H9 (cell line): ENCODE data around the gene NEBL. TPM values are rescaled to one million over a fixed set of nuclear protein-coding genes. Genes with fewer than 3 reads are reported as not detected.

Experiments
- DNase-seq: peaks from one replicate; pipeline ENCODE4 v3.0.0-alpha.2; 2017
- H2AFZ ChIP-seq: one replicate; pipeline ENCODE4 v1.6.1; 2013; ENCODE audit warnings: mild to moderate bottlenecking, low read length, control low read depth, moderate library complexity
- H2AK5ac ChIP-seq: 2 replicates; pipeline ENCODE4 v1.6.1; 2013; ENCODE audit warnings: low read length, control low read depth, mixed read lengths; ENCODE audit not compliant: insufficient read length
- H2BK120ac ChIP-seq: one replicate; pipeline ENCODE4 v1.6.1; 2013; ENCODE audit warnings: low read depth, mild to moderate bottlenecking, low read length, control low read depth, inconsistent platforms; ENCODE audit not compliant: poor library complexity, severe bottlenecking
- H2BK12ac ChIP-seq: 2 replicates; pipeline ENCODE4 v1.6.1; 2013; ENCODE audit warnings: low read length, control low read depth, mixed read lengths, low read depth; ENCODE audit not compliant: insufficient read length
- H2BK15ac ChIP-seq: 2 replicates; pipeline ENCODE4 v1.6.1; 2013; ENCODE audit warnings: low read depth, low read length, control low read depth
- H2BK20ac ChIP-seq: one replicate; pipeline ENCODE4 v1.6.1; 2013; ENCODE audit warnings: low read depth, mild to moderate bottlenecking, low read length, control low read depth, inconsistent platforms; ENCODE audit not compliant: poor library complexity, severe bottlenecking
- H2BK5ac ChIP-seq: 2 replicates; pipeline ENCODE4 v1.6.1; 2013; ENCODE audit warnings: low read length, control low read depth, mixed read lengths; ENCODE audit not compliant: insufficient read length
- H3K14ac ChIP-seq: 2 replicates; pipeline ENCODE4 v1.6.1; 2013; ENCODE audit warnings: low read length, control low read depth; ENCODE audit not compliant: insufficient read depth
- H3K18ac ChIP-seq: 2 replicates; pipeline ENCODE4 v1.6.1; 2013; ENCODE audit warnings: low read depth, mild to moderate bottlenecking, mixed read lengths, low read length, control low read depth; ENCODE audit not compliant: insufficient read length
- H3K23ac ChIP-seq: 2 replicates; pipeline ENCODE4 v1.6.1; 2013; ENCODE audit warnings: low read length, control low read depth, mixed read lengths, low read depth; ENCODE audit not compliant: insufficient read length
- H3K23me2 ChIP-seq: 2 replicates; pipeline ENCODE4 v1.6.1; 2013; ENCODE audit warnings: low read depth, mild to moderate bottlenecking, mixed read lengths, low read length, control low read depth; ENCODE audit not compliant: insufficient read length, poor library complexity, severe bottlenecking
- H3K27ac ChIP-seq: 2 replicates; pipeline ENCODE4 v1.5.1; 2013; ENCODE audit warnings: low read length, control low read depth, mixed read lengths, low read depth; ENCODE audit not compliant: insufficient read length
- H3K27me3 ChIP-seq: 2 replicates; pipeline ENCODE4 v1.6.1; 2013; ENCODE audit warnings: low read length, control low read depth, inconsistent platforms; ENCODE audit not compliant: insufficient read depth
- H3K4ac ChIP-seq: 2 replicates; pipeline ENCODE4 v1.6.1; 2013; ENCODE audit warnings: low read depth, mild to moderate bottlenecking, control low read depth, inconsistent platforms, low read length, moderate library complexity
- H3K4me1 ChIP-seq: 2 replicates; pipeline ENCODE4 v1.6.1; 2013; ENCODE audit warnings: low read length, control low read depth, inconsistent platforms; ENCODE audit not compliant: insufficient read depth
- H3K4me2 ChIP-seq: 2 replicates; pipeline ENCODE4 v1.6.1; 2013; ENCODE audit warnings: low read length, control low read depth, mixed read lengths; ENCODE audit not compliant: insufficient read length, insufficient read depth
- H3K56ac ChIP-seq: 2 replicates; pipeline ENCODE4 v1.6.1; 2013; ENCODE audit warnings: low read depth, mild to moderate bottlenecking, mixed read lengths, low read length, control low read depth; ENCODE audit not compliant: insufficient read length
- H3K79me1 ChIP-seq: 2 replicates; pipeline ENCODE4 v1.6.1; 2013; ENCODE audit warnings: low read depth, mild to moderate bottlenecking, moderate library complexity, low read length, control low read depth, inconsistent platforms; ENCODE audit not compliant: insufficient read depth, poor library complexity, severe bottlenecking
- H3K79me2 ChIP-seq: 2 replicates; pipeline ENCODE4 v1.6.1; 2013; ENCODE audit warnings: low read length, control low read depth, inconsistent platforms; ENCODE audit not compliant: insufficient read depth
- H3K9ac ChIP-seq: 2 replicates; pipeline ENCODE4 v1.6.1; 2013; ENCODE audit warnings: low read length, control low read depth, mixed read lengths; ENCODE audit not compliant: insufficient read length; ENCODE audit errors: extremely low read depth
- H3K9me3 ChIP-seq: one replicate; pipeline ENCODE4 v1.6.1; 2013; ENCODE audit warnings: low read depth, low read length, inconsistent platforms; ENCODE audit not compliant: control insufficient read depth
- H3T11ph ChIP-seq: one replicate; pipeline ENCODE4 v1.6.1; 2013; ENCODE audit warnings: mild to moderate bottlenecking, low read length, control low read depth, inconsistent platforms
- H4K20me1 ChIP-seq: one replicate; pipeline ENCODE4 v1.6.1; 2013; ENCODE audit not compliant: control insufficient read depth, insufficient read length, insufficient read depth
- H4K5ac ChIP-seq: 2 replicates; pipeline ENCODE4 v1.6.1; 2013; ENCODE audit warnings: low read depth, mild to moderate bottlenecking, mixed read lengths, low read length, control low read depth; ENCODE audit not compliant: insufficient read length
- H4K8ac ChIP-seq: replicated peaks from 2 replicates; pipeline ENCODE4 v1.6.1; 2013; ENCODE audit warnings: low read length, control low read depth, mixed read lengths, low read depth; ENCODE audit not compliant: insufficient read length
- H4K91ac ChIP-seq: 2 replicates; pipeline ENCODE4 v1.6.1; 2013; ENCODE audit warnings: low read depth, mild to moderate bottlenecking, moderate library complexity, mixed read lengths, low read length, control low read depth; ENCODE audit not compliant: insufficient read length
- H3K27ac Mint-ChIP-seq, 3 experiments: 2 replicates in 2 of 3; 3 replicates in 1 of 3; pipeline ENCODE4 v1.8.0; 2020 to 2021; ENCODE audit warnings: mixed read lengths in 3 of 3, mild to moderate bottlenecking in 1 of 3, moderate library complexity in 1 of 3
- H3K27me3 Mint-ChIP-seq: 2 replicates; pipeline ENCODE4 v1.8.0; 2021; ENCODE audit warnings: low read depth, mild to moderate bottlenecking, moderate library complexity, mixed read lengths
- H3K36me3 Mint-ChIP-seq, 3 experiments: 2 replicates in 2 of 3; 3 replicates in 1 of 3; pipeline ENCODE4 v1.8.0; 2020 to 2021; ENCODE audit warnings: low read depth in 3 of 3, mixed read lengths in 3 of 3; ENCODE audit not compliant: insufficient read depth in 1 of 3
- H3K4me1 Mint-ChIP-seq, 2 experiments: 2 replicates each; pipeline ENCODE4 v1.8.0; 2020; ENCODE audit warnings: mixed read lengths in 2 of 2
- H3K4me3 Mint-ChIP-seq, 2 experiments: 2 replicates in 1 of 2; 3 replicates in 1 of 2; pipeline ENCODE4 v1.8.0; 2020 to 2021; ENCODE audit warnings: mild to moderate bottlenecking in 2 of 2, mixed read lengths in 2 of 2, moderate library complexity in 1 of 2
- H3K9me3 Mint-ChIP-seq, 2 experiments: 2 replicates in 1 of 2; 3 replicates in 1 of 2; pipeline ENCODE4 v1.8.0; 2020; ENCODE audit warnings: mild to moderate bottlenecking in 2 of 2, mixed read lengths in 2 of 2, moderate library complexity in 1 of 2
- CTCF ChIP-seq: fragments of 200-600 bp; sonication (generic); conservative IDR thresholded peaks from 3 replicates; pipeline ENCODE4 v1.8.0; 2021; ENCODE audit warnings: antibody characterized with exemption, mild to moderate bottlenecking
- WGBS: extraction: QIAGEN DNeasy Blood & Tissue Kit; methylation state at CpG from one replicate; pipeline ENCODE4 v1.1.7; 2013; ENCODE audit warnings: missing lambda C conversion rate, low lambda C conversion rate, mixed read lengths; ENCODE audit not compliant: insufficient read length; ENCODE audit errors: extremely low coverage; 5-methylcytosine and 5-hydroxymethylcytosine counted together
- total RNA-seq: library from RNA; stranded (reverse); gene quantifications from 2 replicates; pipeline ENCODE4 v1.2.1, GENCODE V29; 2021

The NEBL gene
- total RNA-seq, 1 experiment from 2014 or later, result 20.9 TPM

- H3K36me3 Mint-ChIP-seq, result no peaks in the 10 kb centered on the region; a peak in 1 of 7 replicates
- H3K4me2 ChIP-seq, result no peak overlapping the region
- H3K4me1 Mint-ChIP-seq, result peaks cover under 1 to 3% of the 10 kb centered on the region in 2 experiments; a peak in 3 of 4 replicates
- WGBS, result no CpG with 5 or more reads among the region's 7 CpGs
- H2BK20ac ChIP-seq, result no peak overlapping the region
- no peak overlapping the region for H2BK15ac ChIP-seq
- H3K79me1 ChIP-seq, result no peaks in the 10 kb centered on the region
- no peak overlapping the region for H3K23ac ChIP-seq
- H3K27me3 Mint-ChIP-seq, result no peaks in the 10 kb centered on the region
- no peaks in the 10 kb centered on the region for H3K4me1 ChIP-seq
- no peak for DNase-seq
- H3K4ac ChIP-seq, result no peak overlapping the region
- no peak overlapping the region for H3K27ac Mint-ChIP-seq
- H3K9me3 Mint-ChIP-seq, result no peaks in the 10 kb centered on the region
- no peak overlapping the region for H4K5ac ChIP-seq
- no peaks in the 10 kb centered on the region for H3K27me3 ChIP-seq
- no peaks in the 10 kb centered on the region for H4K20me1 ChIP-seq
- H2BK5ac ChIP-seq, result no peak overlapping the region
- H2BK120ac ChIP-seq, result no peak overlapping the region
- no peak overlapping the region for H3T11ph ChIP-seq
- H2AK5ac ChIP-seq, result no peak overlapping the region
- H3K18ac ChIP-seq, result no peak overlapping the region
- no peak overlapping the region for H3K56ac ChIP-seq
- no peaks in the 10 kb centered on the region for H3K79me2 ChIP-seq
- H4K91ac ChIP-seq, result no peak overlapping the region
- H2AFZ ChIP-seq, result no peak overlapping the region
- no peak overlapping the region for H3K9ac ChIP-seq
- H3K9me3 ChIP-seq, result no peaks in the 10 kb centered on the region
- TF ChIP-seq CTCF, result no peak
- no peak overlapping the region for H2BK12ac ChIP-seq
- H4K8ac ChIP-seq, result no peak overlapping the region
- H3K23me2 ChIP-seq, result no peaks in the 10 kb centered on the region
- no peak overlapping the region for H3K14ac ChIP-seq
- H3K4me3 Mint-ChIP-seq, result no peak overlapping the region
- H3K27ac ChIP-seq, result no peak overlapping the region
These were observed 19.6 kb downstream of the NEBL start for GRCh38 chr10:20877554-20877953.
